ENCODE results near the gene KIAA1210. TPM values are rescaled to one million over a fixed set of nuclear protein-coding genes. Genes with fewer than 3 reads are reported as not detected.

The KIAA1210 gene
- total and polyA plus RNA-seq, 11 donors, result 0.02 to 0.14 (median 0.06) TPM; not detected in 6

DNA sequence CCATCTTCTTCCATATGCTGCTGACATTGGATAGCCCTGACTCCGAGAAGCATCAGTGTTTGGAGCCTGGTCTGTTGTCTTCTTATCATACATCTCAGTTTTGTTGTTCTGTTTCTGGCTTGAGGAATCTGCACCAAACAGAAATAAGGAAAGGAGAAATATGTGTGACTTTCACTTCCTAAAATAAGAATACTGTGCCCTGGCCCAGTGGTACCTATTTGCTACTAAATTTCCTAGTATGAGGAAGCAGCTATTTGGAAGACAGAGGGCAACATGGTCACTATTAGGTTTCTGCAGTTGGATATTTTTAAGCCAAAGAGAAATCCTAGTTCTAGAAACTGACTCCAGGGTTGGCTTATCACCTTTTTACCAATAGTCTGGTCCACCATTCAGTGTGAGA is 38.0 kb downstream of the KIAA1210 start:
- 80 to 100% (median 94%) methylated on average over 1 of the region's 1 CpG for WGBS, 4 donors
- Histone ChIP-seq H3K4me3 (no peak overlapping the region), H3K27ac (no peak overlapping the region), H3K27me3 (peaks cover 0 to 3% (median 0%) of the 10 kb centered on the region in 9 donors), H3K9me3 (no peaks in the 10 kb centered on the region), H3K36me3 (no peaks in the 10 kb centered on the region), H3K4me1 (no peaks in the 10 kb centered on the region)
- DNase-seq (no peak), ATAC-seq (no peak)
- intact Hi-C loops (cut with DNase I), result no loop called here
- TF ChIP-seq, protein P1, sequence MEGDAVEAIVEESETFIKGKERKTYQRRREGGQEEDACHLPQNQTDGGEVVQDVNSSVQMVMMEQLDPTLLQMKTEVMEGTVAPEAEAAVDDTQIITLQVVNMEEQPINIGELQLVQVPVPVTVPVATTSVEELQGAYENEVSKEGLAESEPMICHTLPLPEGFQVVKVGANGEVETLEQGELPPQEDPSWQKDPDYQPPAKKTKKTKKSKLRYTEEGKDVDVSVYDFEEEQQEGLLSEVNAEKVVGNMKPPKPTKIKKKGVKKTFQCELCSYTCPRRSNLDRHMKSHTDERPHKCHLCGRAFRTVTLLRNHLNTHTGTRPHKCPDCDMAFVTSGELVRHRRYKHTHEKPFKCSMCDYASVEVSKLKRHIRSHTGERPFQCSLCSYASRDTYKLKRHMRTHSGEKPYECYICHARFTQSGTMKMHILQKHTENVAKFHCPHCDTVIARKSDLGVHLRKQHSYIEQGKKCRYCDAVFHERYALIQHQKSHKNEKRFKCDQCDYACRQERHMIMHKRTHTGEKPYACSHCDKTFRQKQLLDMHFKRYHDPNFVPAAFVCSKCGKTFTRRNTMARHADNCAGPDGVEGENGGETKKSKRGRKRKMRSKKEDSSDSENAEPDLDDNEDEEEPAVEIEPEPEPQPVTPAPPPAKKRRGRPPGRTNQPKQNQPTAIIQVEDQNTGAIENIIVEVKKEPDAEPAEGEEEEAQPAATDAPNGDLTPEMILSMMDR (IDR thresholded peaks at IDR 0.05), result no peak
- TF ChIP-seq POLR2A (IDR thresholded peaks at IDR 0.05), result no peak

DNA sequence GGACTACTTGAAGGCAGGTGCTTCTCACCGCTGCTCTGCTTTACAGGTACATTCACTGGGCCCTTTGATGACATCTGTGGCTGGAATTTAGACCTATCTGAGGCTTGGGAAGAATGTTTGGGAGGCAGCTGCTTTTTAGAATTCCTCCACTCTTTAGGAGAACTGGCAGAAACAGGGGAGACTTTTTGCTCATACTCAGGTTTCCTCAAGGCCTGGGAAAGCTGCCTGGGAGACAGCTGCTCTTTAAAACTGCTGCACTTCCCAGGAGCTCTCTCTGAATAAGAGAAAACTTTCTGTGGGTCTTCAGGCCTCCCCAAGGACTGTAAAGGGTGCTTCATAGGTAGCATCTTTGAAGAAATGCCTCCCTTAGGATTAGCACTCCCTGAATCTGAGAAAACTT is 40.5 kb downstream of the KIAA1210 start:
- intact Hi-C loops (cut with DNase I), result no loop called here
- Histone ChIP-seq H3K9me3 (no peaks in the 10 kb centered on the region), H3K4me1 (no peaks in the 10 kb centered on the region), H3K4me3 (no peak overlapping the region), H3K27ac (no peak overlapping the region), H3K27me3 (peaks cover 0 to 12% (median 0%) of the 10 kb centered on the region in 9 donors), H3K36me3 (no peaks in the 10 kb centered on the region)
- ATAC-seq (no peak), DNase-seq (no peak)
- TF ChIP-seq POLR2A (IDR thresholded peaks at IDR 0.05), result no peak
- TF ChIP-seq, protein P1 (IDR thresholded peaks at IDR 0.05), result no peak
- 65 to 96% (median 85%) methylated on average over 1 of the region's 1 CpG for WGBS, 4 donors

- DNase-seq (no peak), ATAC-seq (no peak)
- Histone ChIP-seq H3K27me3 (peaks cover 0 to 19% (median 0%) of the 10 kb centered on the region in 9 donors), H3K4me3 (no peak overlapping the region), H3K27ac (no peak overlapping the region), H3K36me3 (no peaks in the 10 kb centered on the region), H3K9me3 (no peaks in the 10 kb centered on the region), H3K4me1 (no peaks in the 10 kb centered on the region)
- TF ChIP-seq, protein P1 (IDR thresholded peaks at IDR 0.05), result no peak
- TF ChIP-seq POLR2A (IDR thresholded peaks at IDR 0.05), result no peak
- intact Hi-C loops (cut with DNase I), result no loop called here
- WGBS, 4 donors, result 55 to 85% (median 72%) methylated on average over 3 of the region's 3 CpGs
Observed at GRCh38 chrX:119084766-119085165, 42.8 kb downstream of the KIAA1210 start.

DNA sequence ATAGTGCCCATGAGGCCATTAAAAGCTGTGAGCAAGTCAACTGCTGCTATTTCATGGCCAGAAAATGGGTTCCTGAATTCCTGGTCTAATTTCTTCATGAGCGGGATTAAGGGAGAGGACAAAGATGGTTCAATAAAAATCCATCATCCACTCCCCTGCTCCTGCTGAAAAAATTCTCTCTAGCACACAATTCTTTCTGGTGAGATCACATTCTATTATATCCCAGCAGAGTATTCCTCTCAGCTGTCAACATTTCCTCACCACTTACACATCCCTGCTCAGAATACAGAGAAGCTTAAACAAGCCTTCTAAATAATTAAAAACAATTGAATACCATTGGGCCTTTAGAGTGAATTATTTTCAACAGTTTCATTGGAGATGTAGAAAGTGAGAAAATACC is 45.3 kb downstream of the KIAA1210 start:
- no peaks in the 10 kb centered on the region for H3K36me3 ChIP-seq
- TF ChIP-seq, protein P1 (IDR thresholded peaks at IDR 0.05), result no peak
- no peak for TF ChIP-seq POLR2A (IDR thresholded peaks at IDR 0.05)
- ATAC-seq (no peak), DNase-seq (no peak)
- H3K9me3 ChIP-seq, result no peaks in the 10 kb centered on the region
- intact Hi-C loops (cut with DNase I), result no loop called here
- no peak overlapping the region for H3K4me3 ChIP-seq
- 63 to 80% (median 69%) methylated on average over 1 of the region's 1 CpG for WGBS, 4 donors
- peaks cover 0 to 18% (median 0%) of the 10 kb centered on the region in 9 donors for H3K27me3 ChIP-seq
- H3K4me1 ChIP-seq, result no peaks in the 10 kb centered on the region
- H3K27ac ChIP-seq, result no peak overlapping the region

All from heart left ventricle (tissue), 16 donors.